Measurements from ENCODE around the gene PICALM.

GRCh38 chr11:86072211-86072610 lies 3.3 kb upstream of the PICALM start:
- TF ChIP-seq GATA3 (IDR thresholded peaks at IDR 0.05; ENCODE audit: low read depth, low read length) (no peak), GATA2 (IDR thresholded peaks at IDR 0.05; ENCODE audit: low read depth, low read length) (no peak)

All from SH-SY5Y (cell line).